ENCODE results near the gene MRPS35.

DNA sequence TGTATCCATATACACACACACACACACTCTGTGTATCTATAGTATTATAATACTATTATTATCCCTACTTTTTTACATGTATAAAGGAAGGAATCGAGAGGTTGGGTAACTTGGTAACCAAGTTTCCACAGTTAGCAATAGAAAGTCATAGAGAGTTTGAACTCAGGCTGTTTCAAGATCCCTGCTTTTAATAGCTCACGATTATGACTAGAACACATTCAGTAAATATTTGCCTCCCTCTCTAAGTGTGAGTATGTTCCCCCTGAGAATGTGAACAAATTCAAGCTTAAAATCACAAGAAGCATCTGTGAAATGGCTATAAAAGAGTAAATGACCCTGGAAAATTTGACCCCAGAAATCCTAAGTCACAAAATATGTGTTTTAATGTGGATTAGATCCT, 25.4 kb upstream of the MRPS35 start:
- no peak for TF ChIP-seq YY1 (IDR thresholded peaks at IDR 0.05; ENCODE audit: insufficient read depth, insufficient read length)
- TF ChIP-seq ZNF274 (IDR thresholded peaks at IDR 0.05; ENCODE audit: low read depth, low read length) = no peak
